OCI-LY7 (cell line): Measurements from ENCODE around the gene PCDHGC4.

Source experiments
- CTCF ChIP-seq: fragments of 200-600 bp; sonication (generic); conservative IDR thresholded peaks from 2 replicates; pipeline ENCODE4 v1.5.1; 2014; ENCODE audit warnings: mild to moderate bottlenecking, antibody characterized with exemption, low read length, moderate library complexity, mixed read lengths
- EZH2phosphoT487 ChIP-seq: fragments of 200-600 bp; sonication (generic); IDR thresholded peaks from 2 replicates; pipeline ENCODE4 v1.6.1; 2018; ENCODE audit warnings: low read depth, borderline replicate concordance, mild to moderate bottlenecking, mixed run types, antibody characterized with exemption, low read length, moderate library complexity, mixed read lengths

GRCh38 chr5:141527426-141527825 lies 42.6 kb downstream of the PCDHGC4 start:
- TF ChIP-seq CTCF (no peak), EZH2phosphoT487 (no peak)
